Activated CD4-positive, alpha-beta T cell treated with anti-CD3 and anti-CD28 coated beads, Interleukin-2, amount 50 U/mL, for 4 hours (primary cell): ENCODE measurements around the gene CDK4.

Source experiments
- DNase-seq, 2 experiments: peaks; one replicate each; pipeline ENCODE4 v3.0.0-alpha.2; 2020

CDK4 gene

GRCh38 chr12:57755454-57756372 lies 3.6 kb upstream of the CDK4 start:
- DNase-seq = no peak

- no peak for DNase-seq
Measured at GRCh38 chr12:57755194-57755453, 3.0 kb upstream of the CDK4 start.

- peak; percentile 81 to 85 for DNase-seq
Measured at GRCh38 chr12:57754411-57755193, 2.5 kb upstream of the CDK4 start, which contains the start of gene MARCHF9. Gene MARCHF9, plus strand, starts transcription at chr12:57755103. Its CDS starts 426 bp downstream, at chr12:57755529.

- DNase-seq = no peak
Measured at GRCh38 chr12:57753756-57754337, 1.7 kb upstream of the CDK4 start.

- no peak for DNase-seq
Measured at GRCh38 chr12:57752668-57753000, 524 bp upstream of the CDK4 start.

- DNase-seq = no peak
Measured at GRCh38 chr12:57751432-57751787, 700 bp downstream of the CDK4 start.

- DNase-seq = no peak
Measured at GRCh38 chr12:57750561-57751431, 1.3 kb downstream of the CDK4 start.

GRCh38 chr12:57749061-57749460 lies 3.0 kb downstream of the CDK4 start:
- no peak for DNase-seq

GRCh38 chr12:57746025-57746424 lies 6.1 kb downstream of the CDK4 start:
- DNase-seq = no peak

GRCh38 chr12:57745485-57745881 lies 6.6 kb downstream of the CDK4 start:
- DNase-seq = no peak

GRCh38 chr12:57744777-57745484 lies 7.2 kb downstream of the CDK4 start, which contains the start of gene TSPAN31:
Gene TSPAN31, plus strand, starts transcription at chr12:57745039. Its CDS starts 116 bp downstream, at chr12:57745155.
- DNase-seq = peak; percentile 93 to 94

- peak; percentile 59 to 61 for DNase-seq
Measured at GRCh38 chr12:57744194-57744776, 7.8 kb downstream of the CDK4 start.

GRCh38 chr12:57743769-57744168 lies 8.3 kb downstream of the CDK4 start:
- no peak for DNase-seq

- DNase-seq = peak; percentile 71
Measured at GRCh38 chr12:57741844-57742738, 10.0 kb downstream of the CDK4 start.

- DNase-seq = no peak
Measured at GRCh38 chr12:57741413-57741789, 10.7 kb downstream of the CDK4 start.

GRCh38 chr12:57740656-57741412 lies 11.3 kb downstream of the CDK4 start:
- peak; percentile 61 to 66 for DNase-seq

GRCh38 chr12:57739914-57740538 lies 12.1 kb downstream of the CDK4 start:
- no peak for DNase-seq

GRCh38 chr12:57739387-57739786 lies 12.7 kb downstream of the CDK4 start:
- no peak for DNase-seq

GRCh38 chr12:57738661-57739237 lies 13.4 kb downstream of the CDK4 start, which contains the start of gene AGAP2:
Gene AGAP2, minus strand, starts transcription at chr12:57738742. Its CDS starts 496 bp downstream, at chr12:57738246.
- DNase-seq = no peak
